ENCODE data around the gene NELFB.
A peak's percentile ranks its signal among the peaks of the same experiment; 100 is the strongest.

DNA sequence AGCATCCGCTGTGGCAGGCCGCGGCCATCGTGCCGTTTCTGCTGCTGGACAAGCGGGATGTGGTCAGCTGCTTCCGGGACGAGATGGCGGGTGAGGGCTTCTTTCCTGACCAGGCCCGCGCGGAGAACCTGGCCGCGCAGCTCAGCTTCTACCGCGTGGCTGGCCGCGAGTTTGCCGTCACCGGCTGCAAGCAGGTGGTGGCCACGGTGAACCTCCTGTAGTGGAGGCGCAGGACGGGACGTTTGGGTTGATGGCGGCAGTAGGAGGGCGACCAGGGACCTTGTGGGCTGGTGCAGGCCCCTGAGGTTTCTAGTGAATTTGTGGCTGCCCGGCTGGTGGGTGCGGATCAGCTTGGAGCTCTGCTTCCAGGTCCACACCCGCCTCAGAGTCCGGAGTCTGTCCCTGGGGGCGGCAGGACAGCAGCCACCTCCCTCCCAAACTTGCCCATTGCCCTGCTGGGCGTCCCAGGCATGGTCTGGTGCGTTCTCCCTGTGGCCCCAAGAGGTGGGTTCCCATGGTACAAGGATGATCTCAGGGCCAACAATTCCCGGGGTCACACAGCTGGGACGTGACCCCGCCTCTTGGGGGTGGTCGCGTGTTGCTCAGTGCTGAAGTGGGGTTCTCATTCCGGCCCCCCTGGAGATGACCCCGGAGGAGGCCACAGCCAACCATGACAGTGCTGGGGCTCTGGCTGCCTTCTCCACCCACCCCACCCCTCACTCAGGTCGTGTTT is 24.8 kb downstream of the NELFB start:
- TF ChIP-seq, protein P1, sequence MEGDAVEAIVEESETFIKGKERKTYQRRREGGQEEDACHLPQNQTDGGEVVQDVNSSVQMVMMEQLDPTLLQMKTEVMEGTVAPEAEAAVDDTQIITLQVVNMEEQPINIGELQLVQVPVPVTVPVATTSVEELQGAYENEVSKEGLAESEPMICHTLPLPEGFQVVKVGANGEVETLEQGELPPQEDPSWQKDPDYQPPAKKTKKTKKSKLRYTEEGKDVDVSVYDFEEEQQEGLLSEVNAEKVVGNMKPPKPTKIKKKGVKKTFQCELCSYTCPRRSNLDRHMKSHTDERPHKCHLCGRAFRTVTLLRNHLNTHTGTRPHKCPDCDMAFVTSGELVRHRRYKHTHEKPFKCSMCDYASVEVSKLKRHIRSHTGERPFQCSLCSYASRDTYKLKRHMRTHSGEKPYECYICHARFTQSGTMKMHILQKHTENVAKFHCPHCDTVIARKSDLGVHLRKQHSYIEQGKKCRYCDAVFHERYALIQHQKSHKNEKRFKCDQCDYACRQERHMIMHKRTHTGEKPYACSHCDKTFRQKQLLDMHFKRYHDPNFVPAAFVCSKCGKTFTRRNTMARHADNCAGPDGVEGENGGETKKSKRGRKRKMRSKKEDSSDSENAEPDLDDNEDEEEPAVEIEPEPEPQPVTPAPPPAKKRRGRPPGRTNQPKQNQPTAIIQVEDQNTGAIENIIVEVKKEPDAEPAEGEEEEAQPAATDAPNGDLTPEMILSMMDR (IDR thresholded peaks at IDR 0.05 in 8 of 11, conservative IDR thresholded peaks at IDR 0.05 in 3 of 11), result no peak
- TF ChIP-seq POLR2A (IDR thresholded peaks at IDR 0.05) (no peak), POLR2AphosphoS5 (IDR thresholded peaks at IDR 0.05) (peak in 1 of 3 donors; percentile 51)

Measured in spleen (tissue), 7 donors.